Prostate gland (tissue), 2 donors: ENCODE measurements around the gene ITPR1. TPM values are rescaled to one million over a fixed set of nuclear protein-coding genes. Genes with fewer than 3 reads are reported as not detected.
A peak's percentile ranks its signal among the peaks of the same experiment; 100 is the strongest.

ENCODE experiments used
- DNase-seq: peaks from one replicate; pipeline ENCODE4 v3.0.0-alpha.2; 2019; ENCODE audit warnings: low spot score
- H3K27ac ChIP-seq, 2 donors: fragments of 200-600 bp; sonication (generic); 2 replicates each; pipeline ENCODE4 v1.5.1; 2017 to 2019
- H3K27me3 ChIP-seq: fragments of 200-600 bp; sonication (generic); replicated peaks from 2 replicates; pipeline ENCODE4 v1.5.1; 2019; ENCODE audit not compliant: insufficient read depth
- H3K36me3 ChIP-seq, 2 donors: fragments of 200-600 bp; sonication (generic); 1 replicate in 1 of 2; 2 replicates in 1 of 2; pipeline versions ENCODE4 v1.5.1 to v1.8.1; 2017 to 2019
- H3K4me1 ChIP-seq: fragments of 200-600 bp; sonication (generic); replicated peaks from 2 replicates; pipeline ENCODE4 v1.5.1; 2019
- H3K4me3 ChIP-seq, 2 donors: fragments of 200-600 bp; sonication (generic); 2 replicates each; pipeline ENCODE4 v1.5.1; 2017 to 2019
- H3K9me3 ChIP-seq: fragments of 200-600 bp; sonication (generic); 2 replicates; pipeline ENCODE4 v1.5.1; 2017
- CTCF ChIP-seq, 4 experiments: fragments of 200-600 bp in 2 of 4; fragments of 450-650 bp in 2 of 4; sonication (generic) in 2 of 4; IDR thresholded peaks; 1 replicate in 3 of 4; 2 replicates in 1 of 4; pipeline ENCODE4 v1.5.1; 2016 to 2019; ENCODE audit warnings: antibody characterized with exemption in 4 of 4, mild to moderate bottlenecking in 2 of 4, moderate library complexity in 2 of 4
- POLR2A ChIP-seq: fragments of 450-650 bp; IDR thresholded peaks from one replicate; pipeline ENCODE4 v1.6.1; 2016; ENCODE audit warnings: antibody characterized with exemption, mild to moderate bottlenecking
- POLR2AphosphoS5 ChIP-seq: sonication (generic); formaldehyde crosslinking; IDR thresholded peaks from one replicate; pipeline ENCODE4 v1.6.1; 2017; ENCODE audit warnings: antibody characterized with exemption
- WGBS: methylation state at CpG from one replicate; pipeline ENCODE4 v1.1.5; 2018; 5-methylcytosine and 5-hydroxymethylcytosine counted together
- intact Hi-C: fragments of 100-400 bp; cut with DNase I; formaldehyde crosslinking; loops from one replicate; pipeline ENCODE4 v1.14.2; 2022
- total RNA-seq, 2 donors: library from RNA; depleted of rRNA; stranded (reverse); fragments of >200 nt; gene quantifications; one replicate each; pipeline ENCODE4 v1.1.0, GENCODE V29; 2016

Gene ITPR1
- total RNA-seq, 2 donors from 2014 or later: 80.0 to 126 TPM

- 85% methylated on average over 6 of the region's 6 CpGs for WGBS
- Histone ChIP-seq H3K4me3 (no peak overlapping the region), H3K9me3 (no peaks in the 10 kb centered on the region), H3K4me1 (peaks cover 3% of the 10 kb centered on the region), H3K27ac (no peak overlapping the region), H3K27me3 (no peaks in the 10 kb centered on the region), H3K36me3 (no peaks in the 10 kb centered on the region)
- TF ChIP-seq CTCF (IDR thresholded peaks at IDR 0.05) (no peak), POLR2A (no peak), POLR2AphosphoS5 (no peak)
- intact Hi-C loops: no loop called here
- no peak for DNase-seq
Observed at GRCh38 chr3:4766716-4767499, 273.8 kb downstream of the ITPR1 start.

GRCh38 chr3:4768021-4768420, 274.9 kb downstream of the ITPR1 start:
- intact Hi-C loops: no loop called here
- WGBS: 82% methylated on average over 5 of the region's 5 CpGs

GRCh38 chr3:4768521-4768920, 275.4 kb downstream of the ITPR1 start:
- Histone ChIP-seq H3K4me3 (no peak overlapping the region), H3K27me3 (no peaks in the 10 kb centered on the region), H3K4me1 (peaks cover 10% of the 10 kb centered on the region), H3K36me3 (no peaks in the 10 kb centered on the region), H3K9me3 (no peaks in the 10 kb centered on the region), H3K27ac (no peak overlapping the region)
- TF ChIP-seq POLR2AphosphoS5 (no peak), CTCF (IDR thresholded peaks at IDR 0.05) (no peak), POLR2A (no peak)
- whole genome bisulfite sequencing: 88% methylated on average over 12 of the region's 12 CpGs
- intact Hi-C loops: no loop called here
- no peak for DNase-seq

More at GRCh38 chr3:4768021-4768420, 274.9 kb downstream of the ITPR1 start:
- Histone ChIP-seq H3K27me3 (no peaks in the 10 kb centered on the region), H3K36me3 (no peaks in the 10 kb centered on the region), H3K4me1 (peaks cover 10% of the 10 kb centered on the region), H3K27ac (no peak overlapping the region), H3K4me3 (no peak overlapping the region), H3K9me3 (no peaks in the 10 kb centered on the region)
- DNase-seq: no peak
- TF ChIP-seq CTCF (IDR thresholded peaks at IDR 0.05) (no peak), POLR2A (no peak), POLR2AphosphoS5 (no peak)

GRCh38 chr3:4770561-4770960, 277.4 kb downstream of the ITPR1 start:
- intact Hi-C loops: no loop called here
- peak overlapping the region in 1 of 2 donors; percentile 80 for H3K27ac ChIP-seq
- H3K27me3 ChIP-seq: no peaks in the 10 kb centered on the region
- H3K9me3 ChIP-seq: no peaks in the 10 kb centered on the region
- 90% methylated on average over 5 of the region's 5 CpGs for WGBS
- TF ChIP-seq POLR2AphosphoS5 (no peak), CTCF (IDR thresholded peaks at IDR 0.05) (no peak), POLR2A (no peak)
- H3K4me1 ChIP-seq: peaks cover 10% of the 10 kb centered on the region
- H3K4me3 ChIP-seq: no peak overlapping the region
- H3K36me3 ChIP-seq: no peaks in the 10 kb centered on the region
- DNase-seq: no peak

- Histone ChIP-seq H3K36me3 (no peaks in the 10 kb centered on the region), H3K4me1 (peaks cover 10% of the 10 kb centered on the region), H3K4me3 (no peak overlapping the region), H3K27me3 (no peaks in the 10 kb centered on the region), H3K9me3 (no peaks in the 10 kb centered on the region), H3K27ac (peak overlapping the region; percentile 80 to 84)
- intact Hi-C loops: no loop called here
- WGBS: 69% methylated on average over 5 of the region's 5 CpGs
- no peak for TF ChIP-seq POLR2AphosphoS5
- no peak for TF ChIP-seq CTCF (IDR thresholded peaks at IDR 0.05)
- TF ChIP-seq POLR2A: no peak
- no peak for DNase-seq
Observed at GRCh38 chr3:4771243-4771642, 278.1 kb downstream of the ITPR1 start.
